Sigmoid colon (tissue), 4 donors: ENCODE data around the gene NRXN3.

ENCODE experiments used
- EP300 ChIP-seq, 4 donors: sonication (generic); formaldehyde crosslinking; IDR thresholded peaks; one replicate each; pipeline ENCODE4 v1.6.1; 2017; ENCODE audit warnings: antibody characterized with exemption in 4 of 4
- POLR2AphosphoS5 ChIP-seq, 4 donors: sonication (generic); formaldehyde crosslinking; IDR thresholded peaks; one replicate each; pipeline ENCODE4 v1.6.1; 2017; ENCODE audit warnings: antibody characterized with exemption in 4 of 4
- TF ChIP-seq, protein P1 (sequence below), 4 experiments: fragments of 450-650 bp in 3 of 4; fragments of 200-600 bp in 1 of 4; IDR thresholded peaks; one replicate each; pipeline ENCODE4 v1.5.1; 2016 to 2019; ENCODE audit warnings: antibody characterized with exemption in 4 of 4, mild to moderate bottlenecking in 3 of 4, moderate library complexity in 2 of 4

- TF ChIP-seq, protein P1, sequence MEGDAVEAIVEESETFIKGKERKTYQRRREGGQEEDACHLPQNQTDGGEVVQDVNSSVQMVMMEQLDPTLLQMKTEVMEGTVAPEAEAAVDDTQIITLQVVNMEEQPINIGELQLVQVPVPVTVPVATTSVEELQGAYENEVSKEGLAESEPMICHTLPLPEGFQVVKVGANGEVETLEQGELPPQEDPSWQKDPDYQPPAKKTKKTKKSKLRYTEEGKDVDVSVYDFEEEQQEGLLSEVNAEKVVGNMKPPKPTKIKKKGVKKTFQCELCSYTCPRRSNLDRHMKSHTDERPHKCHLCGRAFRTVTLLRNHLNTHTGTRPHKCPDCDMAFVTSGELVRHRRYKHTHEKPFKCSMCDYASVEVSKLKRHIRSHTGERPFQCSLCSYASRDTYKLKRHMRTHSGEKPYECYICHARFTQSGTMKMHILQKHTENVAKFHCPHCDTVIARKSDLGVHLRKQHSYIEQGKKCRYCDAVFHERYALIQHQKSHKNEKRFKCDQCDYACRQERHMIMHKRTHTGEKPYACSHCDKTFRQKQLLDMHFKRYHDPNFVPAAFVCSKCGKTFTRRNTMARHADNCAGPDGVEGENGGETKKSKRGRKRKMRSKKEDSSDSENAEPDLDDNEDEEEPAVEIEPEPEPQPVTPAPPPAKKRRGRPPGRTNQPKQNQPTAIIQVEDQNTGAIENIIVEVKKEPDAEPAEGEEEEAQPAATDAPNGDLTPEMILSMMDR (IDR thresholded peaks at IDR 0.05), result no peak
- TF ChIP-seq POLR2AphosphoS5 (IDR thresholded peaks at IDR 0.05) (no peak), EP300 (IDR thresholded peaks at IDR 0.05) (no peak)
Measured at GRCh38 chr14:79284621-79285020, 1114.4 kb downstream of the NRXN3 start.
